Duodenal mucosa (tissue), 2 donors: Measurements from ENCODE around the gene MTX2.

Experiments used
- H3K27ac ChIP-seq: one replicate; pipeline ENCODE4 v1.7.0; 2013; ENCODE audit warnings: low read depth, low read length
- H3K27me3 ChIP-seq, 2 donors: one replicate each; pipeline ENCODE4 v1.7.0; 2013; ENCODE audit warnings: low read length in 2 of 2, control low read depth in 1 of 2; ENCODE audit not compliant: insufficient read depth in 2 of 2, control insufficient read depth in 1 of 2
- H3K36me3 ChIP-seq, 2 donors: one replicate each; pipeline ENCODE4 v1.7.0; 2013; ENCODE audit warnings: low read length in 2 of 2, control low read depth in 1 of 2; ENCODE audit not compliant: insufficient read depth in 2 of 2, control insufficient read depth in 1 of 2
- H3K4me1 ChIP-seq, 2 donors: one replicate each; pipeline ENCODE4 v1.7.0; 2013; ENCODE audit warnings: low read length in 2 of 2, control low read depth in 1 of 2; ENCODE audit not compliant: insufficient read depth in 2 of 2, control insufficient read depth in 1 of 2
- H3K4me3 ChIP-seq, 2 donors: one replicate each; pipeline ENCODE4 v1.7.0; 2013; ENCODE audit warnings: low read length in 2 of 2, low read depth in 1 of 2
- H3K9ac ChIP-seq, 2 donors: one replicate each; pipeline ENCODE4 v1.7.0; 2013; ENCODE audit warnings: low read length in 2 of 2, low read depth in 1 of 2
- H3K9me3 ChIP-seq, 2 donors: one replicate each; pipeline ENCODE4 v1.7.0; 2013; ENCODE audit warnings: low read length in 2 of 2, control low read depth in 1 of 2; ENCODE audit not compliant: control insufficient read depth in 1 of 2

The MTX2 gene

DNA sequence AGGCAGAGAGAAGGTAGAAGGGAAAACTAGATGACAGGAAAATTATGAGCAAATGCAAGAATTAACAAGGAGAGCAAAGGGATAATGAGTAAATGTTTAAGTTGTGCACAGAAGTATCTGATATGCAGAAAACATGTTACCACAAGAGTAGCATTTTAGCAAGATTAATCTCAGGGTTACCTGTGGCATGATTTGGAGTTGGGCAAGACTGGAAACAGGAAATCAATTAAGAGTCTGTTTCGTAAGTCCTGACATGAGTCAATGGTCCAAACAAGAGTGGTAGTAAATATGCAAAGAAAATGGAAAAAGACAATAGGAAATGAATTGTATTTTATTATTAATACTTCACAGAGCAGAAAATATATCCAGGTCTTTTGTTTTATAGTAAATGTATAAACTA, 17.3 kb upstream of the MTX2 start:
- H3K27me3 ChIP-seq = peaks cover 0 to 6% of the 10 kb centered on the region in 2 donors
- no peaks in the 10 kb centered on the region for H3K4me1 ChIP-seq
- no peak overlapping the region for H3K9ac ChIP-seq
- H3K36me3 ChIP-seq = no peaks in the 10 kb centered on the region
- H3K27ac ChIP-seq = no peak overlapping the region
- no peak overlapping the region for H3K4me3 ChIP-seq
- no peaks in the 10 kb centered on the region for H3K9me3 ChIP-seq

DNA sequence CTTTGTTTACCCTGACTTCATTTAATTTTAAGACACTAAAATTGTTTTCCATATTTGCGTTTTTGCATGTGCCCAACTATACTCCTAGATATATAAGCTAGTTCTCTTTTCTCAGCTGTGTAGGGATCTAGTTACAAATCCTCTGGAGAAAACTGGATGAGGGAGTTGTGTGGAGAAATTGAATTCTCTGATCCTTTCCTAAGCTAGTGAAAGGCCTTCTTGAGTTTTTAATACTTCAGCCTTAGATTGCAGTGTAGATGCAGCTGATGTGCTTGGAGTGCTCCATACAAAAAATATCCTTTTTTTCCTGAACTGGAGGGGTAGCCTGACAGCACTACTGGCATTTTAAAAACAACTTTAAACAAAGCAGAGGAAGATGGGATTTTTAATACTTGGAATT, 8.6 kb upstream of the MTX2 start:
- Histone ChIP-seq H3K9me3 (no peaks in the 10 kb centered on the region), H3K4me3 (no peak overlapping the region), H3K27ac (no peak overlapping the region), H3K9ac (no peak overlapping the region), H3K36me3 (no peaks in the 10 kb centered on the region), H3K27me3 (peaks cover 0 to 7% of the 10 kb centered on the region in 2 donors), H3K4me1 (no peaks in the 10 kb centered on the region)

DNA sequence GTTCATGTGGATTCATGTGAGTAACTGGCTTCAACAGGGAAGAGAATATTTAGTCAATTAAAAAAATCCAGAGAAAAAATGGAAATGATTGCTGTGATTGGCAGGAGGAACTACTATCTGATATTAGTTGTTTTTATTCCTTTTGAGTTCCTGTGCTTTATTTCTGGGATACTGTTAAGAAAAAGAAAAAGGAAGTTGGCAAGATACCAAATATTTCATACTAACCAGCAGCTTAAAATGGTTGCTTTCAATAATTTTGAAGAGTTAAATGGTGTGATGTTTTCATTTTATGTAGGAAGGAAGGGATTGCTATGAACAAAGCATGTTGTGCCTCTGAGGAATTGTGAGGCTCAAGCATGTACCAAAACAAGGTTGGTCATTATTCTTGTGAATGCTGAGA, 8.1 kb upstream of the MTX2 start:
- H3K27ac ChIP-seq = no peak overlapping the region
- H3K9me3 ChIP-seq = no peaks in the 10 kb centered on the region
- no peaks in the 10 kb centered on the region for H3K36me3 ChIP-seq
- H3K4me1 ChIP-seq = no peaks in the 10 kb centered on the region
- no peak overlapping the region for H3K9ac ChIP-seq
- peaks cover 0 to 7% of the 10 kb centered on the region in 2 donors for H3K27me3 ChIP-seq
- H3K4me3 ChIP-seq = no peak overlapping the region

DNA sequence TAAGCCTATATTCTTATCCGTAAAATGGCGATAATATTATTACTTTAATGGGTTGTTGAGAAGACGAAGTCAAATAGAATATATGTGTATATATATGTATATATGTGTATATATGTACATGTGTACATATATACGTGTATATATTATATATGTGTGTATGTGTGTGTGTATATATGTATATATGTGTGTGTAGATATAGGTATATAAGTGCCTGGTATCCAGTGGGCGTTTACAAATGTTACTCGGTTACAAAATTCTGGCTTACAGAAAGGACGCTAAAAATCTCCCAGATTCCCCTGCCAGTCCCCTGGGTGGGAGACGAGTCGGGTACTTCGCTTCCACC, 295 bp upstream of the MTX2 start:
- Histone ChIP-seq H3K4me1 (peaks cover 0 to 4% of the 10 kb centered on the region in 2 donors), H3K36me3 (no peaks in the 10 kb centered on the region), H3K9me3 (no peaks in the 10 kb centered on the region), H3K27me3 (peaks cover 0 to 12% of the 10 kb centered on the region in 2 donors), H3K4me3 (peak overlapping the region; percentile 94 to 99), H3K27ac (no peak overlapping the region), H3K9ac (peak overlapping the region; percentile 48 to 83)

DNA sequence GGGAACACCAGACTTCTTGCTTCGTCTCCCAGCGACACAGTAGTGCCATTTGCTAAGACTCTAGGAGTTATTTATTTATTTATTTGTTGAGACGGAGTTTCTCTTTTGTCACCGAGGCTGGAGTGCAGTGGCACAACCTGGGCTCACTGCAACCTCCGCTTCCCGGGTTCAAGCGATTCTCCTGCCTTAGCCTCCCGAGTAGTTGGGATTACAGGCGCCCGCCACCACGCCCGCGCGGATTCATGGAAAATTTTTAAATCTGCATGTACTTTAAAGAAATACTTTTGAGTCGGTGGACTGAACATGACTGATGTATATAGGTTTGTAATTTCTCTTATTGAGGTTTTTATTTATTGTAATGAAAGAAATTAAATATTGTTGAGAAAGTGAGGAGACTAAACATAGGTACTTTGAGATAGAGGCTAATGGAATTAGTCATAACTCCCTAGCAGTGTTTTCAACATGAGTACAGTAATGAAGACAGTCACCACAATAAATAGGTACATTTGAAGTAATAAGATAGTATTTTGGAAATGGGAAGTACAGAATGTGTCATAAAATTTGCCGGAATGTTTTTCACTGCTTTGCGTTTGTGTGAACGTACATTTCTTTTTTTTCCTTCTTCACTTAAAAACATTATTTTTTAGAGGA, 983 bp downstream of the MTX2 start:
- Histone ChIP-seq H3K9ac (peak overlapping the region; percentile 83 to 89), H3K27ac (no peak overlapping the region)

DNA sequence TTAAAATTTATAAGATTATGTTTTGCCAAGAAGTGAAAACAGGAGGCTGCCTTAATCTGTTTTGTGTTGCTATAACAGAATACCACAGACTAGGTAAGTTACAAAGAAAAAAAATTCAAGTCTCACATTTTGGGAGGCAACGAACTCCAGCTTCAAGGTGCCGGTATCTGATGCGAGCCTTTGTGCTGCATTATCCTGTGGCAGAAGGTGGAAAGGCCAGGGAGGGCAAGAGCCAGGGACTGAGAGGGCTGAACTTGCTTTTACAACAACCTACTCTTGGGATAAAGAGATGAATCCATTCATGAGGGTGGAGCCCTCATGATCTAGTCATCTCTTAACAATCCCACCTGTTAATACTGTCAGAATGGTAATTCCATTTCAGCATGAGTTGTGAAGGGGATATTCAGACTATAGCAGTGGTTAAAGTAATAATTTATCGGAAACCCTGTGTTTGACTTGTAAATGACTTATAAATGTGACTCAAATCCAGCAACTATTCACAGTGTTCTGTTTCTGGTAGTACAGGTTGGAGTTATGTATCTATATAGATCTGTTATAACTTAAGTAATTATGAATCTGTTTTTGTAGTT, 3.7 kb downstream of the MTX2 start:
- Histone ChIP-seq H3K9ac (no peak overlapping the region), H3K36me3 (no peaks in the 10 kb centered on the region), H3K4me3 (no peak overlapping the region), H3K27me3 (no peaks in the 10 kb centered on the region), H3K27ac (no peak overlapping the region), H3K4me1 (peaks cover 0 to 4% of the 10 kb centered on the region in 2 donors), H3K9me3 (no peaks in the 10 kb centered on the region)

More for the DNA sequence above, 983 bp downstream of the MTX2 start:
- Histone ChIP-seq H3K9me3 (no peaks in the 10 kb centered on the region), H3K36me3 (no peaks in the 10 kb centered on the region), H3K4me3 (peak overlapping the region; percentile 94 to 99), H3K4me1 (peaks cover 0 to 4% of the 10 kb centered on the region in 2 donors), H3K27me3 (peaks cover 0 to 5% of the 10 kb centered on the region in 2 donors)

DNA sequence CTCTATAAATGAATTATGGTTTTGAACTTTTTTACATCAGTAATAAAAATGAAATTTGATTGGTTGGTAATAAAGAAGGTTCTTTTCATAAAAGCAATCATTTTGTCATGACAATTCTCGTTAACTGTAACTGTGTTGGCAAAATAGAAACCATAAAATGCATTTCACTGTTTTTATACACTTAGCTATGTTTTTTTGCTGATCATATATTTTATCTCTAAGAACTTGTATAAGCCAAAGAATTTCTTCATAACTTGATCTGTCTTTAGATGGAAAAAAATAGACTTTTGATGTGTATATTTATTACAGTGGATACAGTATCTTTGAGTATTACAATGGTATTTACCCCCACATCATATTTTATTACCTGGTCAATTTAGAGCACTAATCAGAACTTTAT, 9.7 kb downstream of the MTX2 start:
- peaks cover 0 to 4% of the 10 kb centered on the region in 2 donors for H3K4me1 ChIP-seq
- no peaks in the 10 kb centered on the region for H3K27me3 ChIP-seq
- no peak overlapping the region for H3K27ac ChIP-seq
- no peaks in the 10 kb centered on the region for H3K9me3 ChIP-seq
- no peak overlapping the region for H3K4me3 ChIP-seq
- no peaks in the 10 kb centered on the region for H3K36me3 ChIP-seq
- H3K9ac ChIP-seq = no peak overlapping the region

DNA sequence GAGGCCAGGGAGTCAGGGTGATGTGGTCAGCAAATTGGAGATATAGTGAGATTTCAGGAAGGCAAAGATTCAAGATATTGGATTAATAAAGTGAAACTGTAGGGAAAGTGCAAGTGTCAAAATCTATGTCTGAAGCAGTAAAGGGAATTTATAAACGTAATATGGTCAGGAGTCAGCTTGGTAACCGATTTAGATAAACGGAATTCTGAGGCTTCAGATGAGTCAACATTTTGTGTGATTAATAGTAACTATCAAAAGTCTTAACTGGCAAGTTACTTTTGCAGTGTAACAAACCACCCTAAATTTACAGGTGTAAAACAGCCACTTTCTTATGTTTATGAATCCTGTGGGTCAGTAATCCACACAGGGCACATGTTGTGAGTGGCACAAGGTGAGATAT, 10.9 kb downstream of the MTX2 start:
- no peaks in the 10 kb centered on the region for H3K36me3 ChIP-seq
- no peak overlapping the region for H3K27ac ChIP-seq
- H3K9ac ChIP-seq = no peak overlapping the region
- no peak overlapping the region for H3K4me3 ChIP-seq
- peaks cover 0 to 4% of the 10 kb centered on the region in 2 donors for H3K4me1 ChIP-seq
- no peaks in the 10 kb centered on the region for H3K9me3 ChIP-seq
- no peaks in the 10 kb centered on the region for H3K27me3 ChIP-seq

DNA sequence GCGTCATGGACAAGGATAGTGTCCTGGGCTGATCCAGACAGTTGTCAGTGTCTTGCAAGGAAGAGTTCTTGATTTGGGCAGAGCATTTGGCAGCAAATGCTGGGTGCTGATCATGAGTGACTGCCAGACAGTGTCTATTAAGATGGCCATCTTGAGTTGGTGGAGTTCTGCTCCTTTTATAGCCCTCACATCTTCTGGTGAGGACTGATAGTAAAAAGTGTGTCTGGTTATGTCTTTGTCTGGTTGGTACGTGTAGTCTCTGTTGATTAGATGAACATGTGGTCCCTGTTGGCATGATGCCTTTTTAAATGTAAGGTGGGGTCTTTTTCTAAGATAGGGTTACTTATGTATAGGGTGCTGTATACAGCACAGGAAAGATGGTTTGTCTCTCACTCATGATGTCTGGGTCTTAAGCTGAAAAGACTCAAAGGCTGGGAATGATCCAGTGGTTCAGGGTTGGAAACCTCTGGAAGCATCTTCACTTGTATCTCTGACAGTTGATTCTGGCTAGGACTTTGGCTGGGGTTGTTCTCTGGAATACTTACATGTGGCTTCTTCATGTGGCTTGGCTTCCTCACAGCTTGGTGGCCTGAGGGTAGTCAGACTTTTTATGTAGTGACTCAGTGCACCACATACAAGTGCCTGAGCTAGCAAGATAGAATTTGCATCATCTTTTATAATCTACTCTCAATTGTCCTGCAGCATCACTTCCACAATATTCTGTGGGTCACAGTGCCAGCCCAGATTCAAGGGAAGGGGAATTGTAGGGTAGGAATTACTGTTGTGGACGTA, 11.8 kb downstream of the MTX2 start:
- no peaks in the 10 kb centered on the region for H3K27me3 ChIP-seq
- no peaks in the 10 kb centered on the region for H3K36me3 ChIP-seq
- no peak overlapping the region for H3K9ac ChIP-seq
- peaks cover 0 to 4% of the 10 kb centered on the region in 2 donors for H3K4me1 ChIP-seq
- H3K27ac ChIP-seq = no peak overlapping the region
- H3K4me3 ChIP-seq = no peak overlapping the region
- no peaks in the 10 kb centered on the region for H3K9me3 ChIP-seq

DNA sequence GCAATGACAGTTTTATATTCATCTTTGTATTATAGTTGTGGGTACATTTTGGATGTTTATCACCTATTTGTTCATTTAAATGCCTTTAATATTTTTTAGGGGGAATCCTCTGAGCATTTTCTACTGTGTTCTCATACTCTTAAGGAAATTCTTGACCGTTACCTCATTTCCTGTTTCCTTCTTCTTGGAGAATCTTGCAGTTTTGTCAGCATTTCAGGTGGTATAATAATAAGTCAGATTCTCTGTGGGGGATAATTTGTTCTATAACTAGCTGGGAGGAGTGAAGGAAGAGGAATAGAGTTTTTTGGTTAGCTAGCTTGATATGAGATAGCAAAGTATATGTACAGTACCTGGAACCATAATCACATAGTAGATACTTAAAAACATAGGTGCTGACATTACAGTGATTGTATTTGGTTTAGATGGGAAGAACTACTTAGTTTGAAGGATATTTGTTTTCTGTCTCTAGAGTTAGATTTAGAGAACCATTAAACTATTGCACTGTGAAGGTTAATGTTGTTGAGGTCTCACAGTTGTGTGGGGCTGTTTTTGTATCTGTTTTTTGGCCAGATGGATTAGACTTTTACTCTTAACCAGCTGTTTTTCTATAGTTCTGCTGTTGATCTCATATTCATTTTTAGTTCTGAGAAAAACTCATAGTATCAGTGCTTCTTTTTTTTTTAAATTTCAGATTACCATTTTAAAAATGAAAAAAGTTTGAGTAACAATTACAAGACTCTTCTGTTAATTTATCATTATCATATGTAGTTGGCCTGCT, 14.2 kb downstream of the MTX2 start:
- Histone ChIP-seq H3K27ac (no peak overlapping the region), H3K9ac (no peak overlapping the region), H3K36me3 (no peaks in the 10 kb centered on the region), H3K4me3 (no peak overlapping the region), H3K9me3 (no peaks in the 10 kb centered on the region), H3K27me3 (no peaks in the 10 kb centered on the region), H3K4me1 (peaks cover 0 to 4% of the 10 kb centered on the region in 2 donors)
